CD14-positive monocyte (primary cell): ENCODE results near the gene IFNL2. TPM values are rescaled to one million over a fixed set of nuclear protein-coding genes. Genes with fewer than 3 reads are reported as not detected.

Experiments used
- DNase-seq, 3 donors: peaks; one replicate each; pipeline ENCODE4 v3.0.0-alpha.2; 2011 to 2022
- H2AFZ ChIP-seq: 2 replicates; pipeline ENCODE4 v1.6.0; 2012; ENCODE audit warnings: mild to moderate bottlenecking, low read depth, low read length, inconsistent platforms; ENCODE audit not compliant: insufficient read depth, poor library complexity, severe bottlenecking
- H3K27ac ChIP-seq, 2 donors: 1 replicate in 1 of 2; 2 replicates in 1 of 2; pipeline ENCODE4 v1.5.1; 2012 to 2013; ENCODE audit warnings: low read length in 2 of 2, control low read depth in 1 of 2, inconsistent platforms in 1 of 2, low read depth in 1 of 2, mild to moderate bottlenecking in 1 of 2
- H3K27me3 ChIP-seq, 2 donors: one replicate each; pipeline versions ENCODE4 v1.6.0 to v1.6.1; 2011 to 2013; ENCODE audit warnings: low read length in 2 of 2; ENCODE audit not compliant: control insufficient read depth in 2 of 2, insufficient read depth in 2 of 2
- H3K36me3 ChIP-seq, 2 donors: replicated peaks in 1 of 2; 1 replicate in 1 of 2; 2 replicates in 1 of 2; pipeline versions ENCODE4 v1.5.1 to v1.6.1; 2012 to 2013; ENCODE audit warnings: low read length in 2 of 2, control low read depth in 1 of 2, inconsistent platforms in 1 of 2, mild to moderate bottlenecking in 1 of 2; ENCODE audit not compliant: insufficient read depth in 2 of 2, control insufficient read depth in 1 of 2
- H3K4me1 ChIP-seq, 2 donors: 1 replicate in 1 of 2; 2 replicates in 1 of 2; pipeline versions ENCODE4 v1.5.1 to v1.6.1; 2012 to 2013; ENCODE audit warnings: low read length in 2 of 2, control low read depth in 1 of 2, inconsistent platforms in 1 of 2, mild to moderate bottlenecking in 1 of 2, moderate library complexity in 1 of 2; ENCODE audit not compliant: insufficient read depth in 2 of 2, control insufficient read depth in 1 of 2
- H3K4me2 ChIP-seq: replicated peaks from 2 replicates; pipeline ENCODE3; 2012; ENCODE audit warnings: low read length, moderate library complexity, mild to moderate bottlenecking; ENCODE audit not compliant: poor library complexity, severe bottlenecking; ENCODE audit errors: extremely low read depth
- H3K4me3 ChIP-seq, 3 experiments: fragments of 200-600 bp in 1 of 3; sonication (generic) in 1 of 3; replicated peaks in 1 of 3; 1 replicate in 2 of 3; 2 replicates in 1 of 3; pipeline ENCODE4 v1.5.1; 2011 to 2013; ENCODE audit warnings: low read length in 3 of 3, mild to moderate bottlenecking in 3 of 3, control low read depth in 2 of 3, low read depth in 2 of 3, inconsistent platforms in 1 of 3, moderate library complexity in 1 of 3
- H3K79me2 ChIP-seq: 2 replicates; pipeline ENCODE4 v1.6.0; 2012; ENCODE audit warnings: mild to moderate bottlenecking, control low read depth, inconsistent platforms, low read length, moderate library complexity; ENCODE audit not compliant: insufficient read depth
- H3K9ac ChIP-seq: 2 replicates; pipeline ENCODE4 v1.6.0; 2017; ENCODE audit warnings: low read length, mild to moderate bottlenecking; ENCODE audit not compliant: insufficient read depth, poor library complexity, severe bottlenecking
- H3K9me3 ChIP-seq, 2 donors: replicated peaks in 1 of 2; 1 replicate in 1 of 2; 2 replicates in 1 of 2; pipeline versions ENCODE4 v1.5.1 to v1.6.1; 2012 to 2013; ENCODE audit warnings: low read length in 2 of 2, control low read depth in 1 of 2; ENCODE audit not compliant: control insufficient read depth in 1 of 2, insufficient read depth in 1 of 2
- H4K20me1 ChIP-seq: 2 replicates; pipeline ENCODE4 v1.6.0; 2012; ENCODE audit warnings: mild to moderate bottlenecking, low read length, control low read depth, moderate library complexity; ENCODE audit not compliant: insufficient read depth
- H3K27ac Mint-ChIP-seq, 7 donors: one replicate each; pipeline ENCODE4 v1.8.0; 2020; ENCODE audit warnings: mild to moderate bottlenecking in 7 of 7, mixed read lengths in 7 of 7, moderate library complexity in 6 of 7, inconsistent platforms in 2 of 7
- H3K27me3 Mint-ChIP-seq, 3 donors: one replicate each; pipeline ENCODE4 v1.8.0; 2021 to 2022; ENCODE audit warnings: low read depth in 3 of 3, mild to moderate bottlenecking in 3 of 3, mixed read lengths in 3 of 3, moderate library complexity in 3 of 3, inconsistent platforms in 1 of 3
- H3K36me3 Mint-ChIP-seq, 2 donors: one replicate each; pipeline ENCODE4 v1.8.0; 2020; ENCODE audit warnings: mixed read lengths in 2 of 2, inconsistent platforms in 1 of 2, mild to moderate bottlenecking in 1 of 2
- H3K4me1 Mint-ChIP-seq: one replicate; pipeline ENCODE4 v1.8.0; 2020; ENCODE audit warnings: mild to moderate bottlenecking, mixed read lengths
- H3K4me3 Mint-ChIP-seq, 2 donors: one replicate each; pipeline ENCODE4 v1.8.0; 2020; ENCODE audit warnings: mild to moderate bottlenecking in 2 of 2, mixed read lengths in 2 of 2, moderate library complexity in 1 of 2
- H3K9me3 Mint-ChIP-seq, 7 donors: one replicate each; pipeline ENCODE4 v1.8.0; 2020 to 2022; ENCODE audit warnings: mixed read lengths in 7 of 7, mild to moderate bottlenecking in 6 of 7, moderate library complexity in 6 of 7, inconsistent platforms in 2 of 7
- CTCF ChIP-seq: fragments of 200-600 bp; IDR thresholded peaks from one replicate; pipeline ENCODE4 v1.8.0; 2022; ENCODE audit warnings: antibody characterized with exemption, mild to moderate bottlenecking
- WGBS: methylation state at CpG from one replicate; pipeline ENCODE4 v1.1.5; 2013; ENCODE audit warnings: missing lambda C conversion rate; ENCODE audit not compliant: insufficient coverage; 5-methylcytosine and 5-hydroxymethylcytosine counted together
- intact Hi-C, 2 donors: fragments of 100-400 bp; cut with micrococcal nuclease; formaldehyde crosslinking; loops; one replicate each; pipeline versions ENCODE4 v1.15.0 to v1.15.1; 2023
- polyA plus RNA-seq, 3 donors: library from polyadenylated mRNA; depleted of rRNA in 1 of 3; unstranded in 2 of 3; stranded (reverse) in 1 of 3; fragments of 300-500 nt in 2 of 3; fragments of >200 nt in 1 of 3; fragmentation: Illumina TruSeq in 2 of 3; gene quantifications; 1 replicate in 2 of 3; 2 replicates in 1 of 3; pipeline ENCODE4 v1.2.3, GENCODE V29; 2012 to 2021

Gene IFNL2
- polyA plus RNA-seq, 3 donors, result not detected

- intact Hi-C loops, result no loop called here
Measured at GRCh38 chr19:39304185-39304513, 36.0 kb downstream of the IFNL2 start.

GRCh38 chr19:39304701-39305571, 36.7 kb downstream of the IFNL2 start:
- Histone ChIP-seq H3K4me1 (no peaks in the 10 kb centered on the region), H3K27ac (no peak overlapping the region), H4K20me1 (no peaks in the 10 kb centered on the region), H3K4me2 (no peak overlapping the region), H3K27me3 (no peaks in the 10 kb centered on the region), H3K36me3 (no peaks in the 10 kb centered on the region), H3K79me2 (no peaks in the 10 kb centered on the region), H3K4me3 (no peak overlapping the region), H3K9ac (no peak overlapping the region), H2AFZ (no peak overlapping the region), H3K9me3 (peaks cover 0 to 5% of the 10 kb centered on the region in 2 donors)
- H3K4me3 Mint-ChIP-seq, result no peak overlapping the region
- peak overlapping the region in 2 of 7 donors; percentile 9 to 53 for H3K27ac Mint-ChIP-seq
- peaks cover 0 to 4% (median 0%) of the 10 kb centered on the region in 7 donors for H3K9me3 Mint-ChIP-seq
- peaks cover 0 to 4% (median 4%) of the 10 kb centered on the region in 3 donors for H3K27me3 Mint-ChIP-seq
- H3K4me1 Mint-ChIP-seq, result peaks cover 5% of the 10 kb centered on the region
- no peak for TF ChIP-seq CTCF
- peaks cover 4 to 13% of the 10 kb centered on the region in 2 donors for H3K36me3 Mint-ChIP-seq
- DNase-seq, result no peak
- intact Hi-C loops, result no loop called here
- WGBS, result 50% methylated on average over 4 of the region's 6 CpGs

More at GRCh38 chr19:39304185-39304513, 36.0 kb downstream of the IFNL2 start:
- no peaks in the 10 kb centered on the region for H3K4me1 ChIP-seq
- H3K4me3 ChIP-seq, result no peak overlapping the region
- H3K27me3 Mint-ChIP-seq, result peaks cover 0 to 4% (median 4%) of the 10 kb centered on the region in 3 donors
- no peak overlapping the region for H2AFZ ChIP-seq
- H3K79me2 ChIP-seq, result no peaks in the 10 kb centered on the region
- no peak overlapping the region for H3K27ac Mint-ChIP-seq
- peaks cover 5% of the 10 kb centered on the region for H3K4me1 Mint-ChIP-seq
- TF ChIP-seq CTCF, result no peak
- no peaks in the 10 kb centered on the region for H3K27me3 ChIP-seq
- no peaks in the 10 kb centered on the region for H4K20me1 ChIP-seq
- peaks cover 0 to 5% of the 10 kb centered on the region in 2 donors for H3K9me3 ChIP-seq
- no peak overlapping the region for H3K4me2 ChIP-seq
- H3K9ac ChIP-seq, result no peak overlapping the region
- no peaks in the 10 kb centered on the region for H3K36me3 ChIP-seq
- peaks cover 4 to 9% of the 10 kb centered on the region in 2 donors for H3K36me3 Mint-ChIP-seq
- H3K27ac ChIP-seq, result no peak overlapping the region
- H3K4me3 Mint-ChIP-seq, result no peak overlapping the region
- DNase-seq, result no peak
- peaks cover 0 to 4% (median 0%) of the 10 kb centered on the region in 7 donors for H3K9me3 Mint-ChIP-seq
